ENCODE measurements around the gene NPAS3.
A peak's percentile ranks its signal among the peaks of the same experiment; 100 is the strongest.

The NPAS3 gene

GRCh38 chr14:33551963-33552362, 613.3 kb downstream of the NPAS3 start:
- H3K27ac ChIP-seq (ENCODE audit: poor library complexity, severe bottlenecking), result no peak overlapping the region
- no peak for DNase-seq (ENCODE audit: low spot score)
- TF ChIP-seq CTCF (IDR thresholded peaks at IDR 0.05; ENCODE audit: poor library complexity, severe bottlenecking), result no peak
- H3K27me3 ChIP-seq (ENCODE audit: insufficient read depth, poor library complexity, severe bottlenecking), result no peaks in the 10 kb centered on the region
- H3K4me1 ChIP-seq (ENCODE audit: insufficient read depth, poor library complexity, severe bottlenecking), result peaks cover 12% of the 10 kb centered on the region
- no peaks in the 10 kb centered on the region for H3K9me3 ChIP-seq (ENCODE audit: severe bottlenecking)
- no peak for ATAC-seq (ENCODE audit: low read depth)
- no peak overlapping the region for H3K4me3 ChIP-seq (ENCODE audit: severe bottlenecking)
- H3K36me3 ChIP-seq (ENCODE audit: low read depth), result no peaks in the 10 kb centered on the region

GRCh38 chr14:33553706-33554278, 615.1 kb downstream of the NPAS3 start:
- TF ChIP-seq CTCF (IDR thresholded peaks at IDR 0.05; ENCODE audit: poor library complexity, severe bottlenecking), result no peak
- H3K4me3 ChIP-seq (ENCODE audit: severe bottlenecking), result no peak overlapping the region
- ATAC-seq (ENCODE audit: low read depth), result no peak
- DNase-seq (ENCODE audit: low spot score), result no peak
- H3K36me3 ChIP-seq (ENCODE audit: low read depth), result no peaks in the 10 kb centered on the region
- H3K27ac ChIP-seq (ENCODE audit: poor library complexity, severe bottlenecking), result no peak overlapping the region
- no peaks in the 10 kb centered on the region for H3K9me3 ChIP-seq (ENCODE audit: severe bottlenecking)
- H3K27me3 ChIP-seq (ENCODE audit: insufficient read depth, poor library complexity, severe bottlenecking), result no peaks in the 10 kb centered on the region
- peaks cover 14% of the 10 kb centered on the region for H3K4me1 ChIP-seq (ENCODE audit: insufficient read depth, poor library complexity, severe bottlenecking)

DNA sequence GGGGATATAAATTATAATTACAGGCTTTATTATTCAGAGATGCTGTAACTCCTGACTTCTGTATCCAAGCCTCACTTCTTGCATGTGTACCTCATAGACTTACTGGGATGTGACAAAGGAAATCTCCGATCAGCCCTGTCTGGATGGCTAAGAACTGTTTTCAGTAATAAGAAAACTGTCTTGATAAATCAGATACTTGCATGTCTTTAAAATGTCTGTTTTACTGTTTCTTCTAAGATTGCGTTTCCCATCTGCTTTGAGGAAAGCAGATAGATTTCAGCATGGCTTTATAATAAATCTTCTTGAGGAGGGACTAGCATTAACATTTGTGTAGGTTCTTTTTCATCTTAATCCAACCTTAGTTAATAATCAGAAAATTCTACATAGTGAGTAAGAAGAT, 616.3 kb downstream of the NPAS3 start:
- Histone ChIP-seq H3K4me1 (ENCODE audit: insufficient read depth, poor library complexity, severe bottlenecking) (peaks cover 14% of the 10 kb centered on the region), H3K27ac (ENCODE audit: poor library complexity, severe bottlenecking) (no peak overlapping the region), H3K4me3 (ENCODE audit: severe bottlenecking) (no peak overlapping the region), H3K9me3 (ENCODE audit: severe bottlenecking) (no peaks in the 10 kb centered on the region), H3K27me3 (ENCODE audit: insufficient read depth, poor library complexity, severe bottlenecking) (no peaks in the 10 kb centered on the region), H3K36me3 (ENCODE audit: low read depth) (no peaks in the 10 kb centered on the region)
- DNase-seq (ENCODE audit: low spot score) (no peak), ATAC-seq (ENCODE audit: low read depth) (no peak)
- no peak for TF ChIP-seq CTCF (IDR thresholded peaks at IDR 0.05; ENCODE audit: poor library complexity, severe bottlenecking)

DNA sequence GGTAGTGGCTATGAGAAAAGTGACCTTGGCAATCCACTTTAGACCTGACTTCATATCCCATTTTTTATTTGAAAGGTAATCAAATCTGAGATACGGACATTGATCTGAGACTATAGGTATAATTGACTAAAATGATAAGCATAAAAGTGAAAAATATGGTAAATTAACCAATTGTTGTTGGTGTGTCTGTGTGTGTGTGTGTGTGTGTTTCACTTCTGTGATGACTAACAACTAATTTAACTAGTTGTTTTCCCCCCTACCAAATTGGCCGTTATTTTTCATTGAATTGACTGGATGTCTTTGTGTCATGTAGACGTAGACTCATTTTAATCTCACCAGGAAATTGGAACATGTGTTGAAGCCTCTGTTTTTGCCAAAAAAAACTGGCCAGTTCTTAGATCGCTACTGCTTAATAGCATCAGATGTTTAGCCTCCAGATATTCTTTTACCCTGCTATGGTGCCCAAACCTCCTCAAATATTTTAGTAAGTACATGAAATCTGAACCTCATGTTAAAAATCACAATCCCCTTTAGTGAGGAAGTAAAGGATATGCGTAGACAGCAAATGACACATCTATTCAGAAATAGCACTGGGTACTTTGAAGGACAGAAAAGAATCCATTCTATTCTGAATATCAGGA, 617.2 kb downstream of the NPAS3 start:
- no peak for DNase-seq (ENCODE audit: low spot score)
- Histone ChIP-seq H3K4me1 (ENCODE audit: insufficient read depth, poor library complexity, severe bottlenecking) (peaks cover 14% of the 10 kb centered on the region), H3K27me3 (ENCODE audit: insufficient read depth, poor library complexity, severe bottlenecking) (no peaks in the 10 kb centered on the region), H3K27ac (ENCODE audit: poor library complexity, severe bottlenecking) (peak overlapping the region; percentile 51), H3K4me3 (ENCODE audit: severe bottlenecking) (no peak overlapping the region), H3K36me3 (ENCODE audit: low read depth) (no peaks in the 10 kb centered on the region), H3K9me3 (ENCODE audit: severe bottlenecking) (no peaks in the 10 kb centered on the region)
- ATAC-seq (ENCODE audit: low read depth), result no peak; the same call in 2 of the 3 replicates
- no peak for TF ChIP-seq CTCF (IDR thresholded peaks at IDR 0.05; ENCODE audit: poor library complexity, severe bottlenecking)
